Hepatocyte (in vitro differentiated cells): ENCODE measurements around the gene DNAI7. TPM values are rescaled to one million over a fixed set of nuclear protein-coding genes. Genes with fewer than 3 reads are reported as not detected.

Experiments used
- DNase-seq: peaks from one replicate; pipeline ENCODE4 v3.0.0-alpha.2; 2016; ENCODE audit warnings: low spot score
- H2AFZ ChIP-seq: fragments of 200-600 bp; sonication (generic); 2 replicates; pipeline ENCODE4 v1.6.0; 2016; ENCODE audit warnings: antibody characterized with exemption, mild to moderate bottlenecking
- H3K27ac ChIP-seq: fragments of 200-600 bp; sonication (generic); 2 replicates; pipeline ENCODE4 v1.5.1; 2016; ENCODE audit warnings: mild to moderate bottlenecking
- H3K27me3 ChIP-seq: fragments of 200-600 bp; sonication (generic); 2 replicates; pipeline ENCODE4 v1.6.1; 2016
- H3K36me3 ChIP-seq: fragments of 200-600 bp; sonication (generic); replicated peaks from 2 replicates; pipeline ENCODE4 v1.5.1; 2016; ENCODE audit warnings: low read depth; ENCODE audit not compliant: insufficient read depth
- H3K4me1 ChIP-seq: fragments of 200-600 bp; sonication (generic); 2 replicates; pipeline ENCODE4 v1.5.1; 2016; ENCODE audit warnings: mild to moderate bottlenecking, moderate library complexity; ENCODE audit not compliant: insufficient read depth
- H3K4me2 ChIP-seq: fragments of 200-600 bp; sonication (generic); 2 replicates; pipeline ENCODE4 v1.6.0; 2016
- H3K4me3 ChIP-seq: fragments of 200-600 bp; sonication (generic); 2 replicates; pipeline ENCODE4 v1.5.1; 2016; ENCODE audit warnings: mild to moderate bottlenecking
- H3K79me2 ChIP-seq: fragments of 200-600 bp; sonication (generic); 2 replicates; pipeline ENCODE4 v1.6.0; 2017; ENCODE audit warnings: mild to moderate bottlenecking
- H3K9me2 ChIP-seq: fragments of 200-600 bp; sonication (generic); replicated peaks from 2 replicates; pipeline ENCODE4 v1.6.0; 2017; ENCODE audit warnings: mild to moderate bottlenecking; ENCODE audit not compliant: insufficient read depth
- H3K9me3 ChIP-seq: fragments of 200-600 bp; sonication (generic); 2 replicates; pipeline ENCODE4 v1.5.1; 2016; ENCODE audit warnings: low read depth, mild to moderate bottlenecking
- H4K20me1 ChIP-seq: fragments of 200-600 bp; sonication (generic); 2 replicates; pipeline ENCODE4 v1.6.0; 2016; ENCODE audit warnings: mild to moderate bottlenecking; ENCODE audit not compliant: insufficient read depth, poor library complexity, severe bottlenecking
- CTCF ChIP-seq: fragments of 200-600 bp; sonication (generic); IDR thresholded peaks from 2 replicates; pipeline ENCODE4 v1.5.1; 2016; ENCODE audit warnings: antibody characterized with exemption, mild to moderate bottlenecking; ENCODE audit not compliant: poor library complexity
- EZH2 ChIP-seq: fragments of 200-600 bp; sonication (generic); IDR thresholded peaks from 2 replicates; pipeline ENCODE4 v1.6.1; 2016; ENCODE audit warnings: antibody characterized with exemption, mild to moderate bottlenecking, borderline replicate concordance
- EZH2phosphoT487 ChIP-seq: fragments of 200-600 bp; sonication (generic); IDR thresholded peaks from one replicate; pipeline ENCODE4 v1.6.1; 2018; ENCODE audit warnings: antibody characterized with exemption, mild to moderate bottlenecking, low read depth, moderate library complexity; ENCODE audit not compliant: unreplicated experiment, severe bottlenecking
- WGBS: methylation state at CpG from one replicate; pipeline ENCODE4 v1.1.6; 2016; ENCODE audit warnings: low lambda C conversion rate; ENCODE audit errors: missing lambda C conversion rate; 5-methylcytosine and 5-hydroxymethylcytosine counted together
- polyA plus RNA-seq: library from polyadenylated mRNA; unstranded; fragments of >200 nt; fragmentation: Nextera tagmentation; extraction: Ambion mirVana; gene quantifications from 2 replicates; pipeline ENCODE4 v1.2.1, GENCODE V29; 2016
- total RNA-seq: library from RNA; depleted of rRNA; stranded (reverse); fragments of >200 nt; gene quantifications from 2 replicates; pipeline ENCODE4 v1.2.3, GENCODE V29; 2014

DNAI7 gene
- total and polyA plus RNA-seq, 2 experiments from 2014 or later = not detected

DNA sequence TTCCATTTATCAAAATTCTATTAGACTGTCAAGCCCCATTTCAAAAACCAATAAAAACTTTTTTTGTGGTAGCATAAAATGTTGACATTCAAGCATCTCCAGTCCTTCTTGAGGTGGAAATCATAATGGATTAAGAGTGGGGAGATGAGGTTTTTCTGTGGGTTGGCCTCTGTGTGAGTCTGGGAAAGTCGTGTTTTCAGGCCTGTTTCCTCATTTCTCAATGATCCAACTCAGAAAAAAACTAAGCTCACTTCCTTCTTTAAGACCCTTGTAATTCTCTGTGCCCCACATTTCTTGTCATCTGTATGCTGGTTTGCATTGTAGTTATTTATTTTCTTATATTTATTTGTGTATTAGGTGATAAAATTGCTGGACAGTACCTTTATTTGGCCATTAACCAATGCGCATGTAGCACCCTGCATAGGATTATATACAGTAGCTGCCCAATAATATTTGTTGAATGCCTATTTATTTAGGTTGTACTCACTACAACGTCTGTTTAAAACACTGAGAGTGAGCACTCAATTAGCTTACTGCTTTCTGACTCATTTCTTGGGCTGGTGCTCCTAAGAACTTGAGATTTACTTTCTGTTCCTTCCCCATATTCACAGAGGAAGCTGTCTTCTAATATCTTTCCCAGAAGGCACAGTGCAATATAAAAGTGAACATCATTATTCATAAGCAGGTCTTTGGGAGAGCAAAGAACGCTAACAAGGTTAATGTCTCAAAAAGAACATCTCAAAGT is 121.9 kb downstream of the DNAI7 start:
- no peaks in the 10 kb centered on the region for H3K27me3 ChIP-seq
- 88% methylated on average over 4 of the region's 4 CpGs for WGBS
- H3K4me1 ChIP-seq = no peaks in the 10 kb centered on the region
- no peaks in the 10 kb centered on the region for H3K9me2 ChIP-seq
- no peaks in the 10 kb centered on the region for H3K79me2 ChIP-seq
- DNase-seq = no peak
- H3K36me3 ChIP-seq = no peaks in the 10 kb centered on the region
- no peak overlapping the region for H3K4me2 ChIP-seq
- H3K27ac ChIP-seq = no peak overlapping the region
- no peaks in the 10 kb centered on the region for H4K20me1 ChIP-seq
- TF ChIP-seq EZH2 = no peak
- TF ChIP-seq EZH2phosphoT487 = no peak
- no peaks in the 10 kb centered on the region for H3K9me3 ChIP-seq
- H2AFZ ChIP-seq = no peak overlapping the region
- H3K4me3 ChIP-seq = no peak overlapping the region

- Histone ChIP-seq H2AFZ (no peak overlapping the region), H3K9me3 (no peaks in the 10 kb centered on the region), H3K4me2 (no peak overlapping the region), H3K4me1 (no peaks in the 10 kb centered on the region), H3K27me3 (no peaks in the 10 kb centered on the region), H3K36me3 (no peaks in the 10 kb centered on the region), H4K20me1 (no peaks in the 10 kb centered on the region), H3K27ac (no peak overlapping the region), H3K4me3 (no peak overlapping the region), H3K9me2 (no peaks in the 10 kb centered on the region), H3K79me2 (no peaks in the 10 kb centered on the region)
- 97% methylated on average over 1 of the region's 1 CpG for WGBS
- no peak for DNase-seq
- TF ChIP-seq EZH2 = no peak
- no peak for TF ChIP-seq EZH2phosphoT487
Measured at GRCh38 chr12:25071366-25071765, 123.6 kb downstream of the DNAI7 start.

DNA sequence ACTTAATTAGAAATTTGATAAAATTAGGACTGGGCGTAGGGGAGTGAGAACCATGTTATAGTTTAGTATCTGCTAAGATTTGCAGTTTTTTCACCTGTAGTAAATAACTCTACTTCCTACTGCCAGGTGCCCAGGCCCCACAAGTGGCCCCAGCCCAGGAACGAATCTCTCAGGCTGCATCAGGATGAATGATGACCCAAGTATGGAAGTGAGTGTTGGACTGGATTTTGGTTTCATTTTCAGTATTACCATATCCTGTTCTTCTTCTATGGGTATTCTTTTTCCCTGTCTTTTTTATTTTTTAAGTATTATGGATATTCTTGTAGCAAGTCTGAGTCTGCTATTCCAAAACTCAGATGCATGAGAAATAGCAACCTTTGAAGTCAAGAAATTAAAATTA is 125.7 kb downstream of the DNAI7 start:
- Histone ChIP-seq H3K79me2 (no peaks in the 10 kb centered on the region), H3K9me2 (no peaks in the 10 kb centered on the region), H3K9me3 (no peaks in the 10 kb centered on the region), H3K4me3 (no peak overlapping the region), H2AFZ (no peak overlapping the region), H4K20me1 (no peaks in the 10 kb centered on the region), H3K36me3 (no peaks in the 10 kb centered on the region), H3K4me2 (no peak overlapping the region), H3K4me1 (no peaks in the 10 kb centered on the region), H3K27ac (no peak overlapping the region), H3K27me3 (no peaks in the 10 kb centered on the region)
- TF ChIP-seq CTCF (no peak), EZH2phosphoT487 (no peak), EZH2 (no peak)
- 89% methylated on average over 2 of the region's 2 CpGs for WGBS
- DNase-seq = no peak

- no peaks in the 10 kb centered on the region for H3K9me2 ChIP-seq
- H3K4me1 ChIP-seq = no peaks in the 10 kb centered on the region
- no peaks in the 10 kb centered on the region for H3K79me2 ChIP-seq
- no peak overlapping the region for H3K4me2 ChIP-seq
- H3K4me3 ChIP-seq = no peak overlapping the region
- H4K20me1 ChIP-seq = no peaks in the 10 kb centered on the region
- no peak overlapping the region for H2AFZ ChIP-seq
- H3K36me3 ChIP-seq = no peaks in the 10 kb centered on the region
- no peak for DNase-seq
- no peak for TF ChIP-seq CTCF
- no peak for TF ChIP-seq EZH2
- TF ChIP-seq EZH2phosphoT487 = no peak
- H3K27me3 ChIP-seq = no peaks in the 10 kb centered on the region
- WGBS = 71% methylated on average over 2 of the region's 2 CpGs
- no peak overlapping the region for H3K27ac ChIP-seq
- no peaks in the 10 kb centered on the region for H3K9me3 ChIP-seq
Measured at GRCh38 chr12:25065035-25065434, 129.9 kb downstream of the DNAI7 start.
